Colonic mucosa (tissue), 4 donors: ENCODE data around the gene SH3BGRL. TPM values are rescaled to one million over a fixed set of nuclear protein-coding genes. Genes with fewer than 3 reads are reported as not detected.
"Not testable (repeated sequence)": the region's sequence is repeated elsewhere in the genome, so short reads cannot be mapped to it uniquely, and the experiment has no call there.

Source experiments
- DNase-seq: peaks from one replicate; pipeline ENCODE4 v3.0.0-alpha.2; 2020
- H3K27ac ChIP-seq: fragments of 200-600 bp; one replicate; pipeline ENCODE4 v1.8.0; 2021
- H3K27me3 ChIP-seq: fragments of 200-600 bp; one replicate; pipeline ENCODE4 v1.8.0; 2021
- H3K36me3 ChIP-seq: fragments of 200-600 bp; one replicate; pipeline ENCODE4 v1.8.0; 2021
- H3K4me1 ChIP-seq: fragments of 200-600 bp; one replicate; pipeline ENCODE4 v1.8.0; 2021; ENCODE audit warnings: mild to moderate bottlenecking
- H3K4me3 ChIP-seq: fragments of 200-600 bp; one replicate; pipeline ENCODE4 v1.8.0; 2021
- H3K9ac ChIP-seq, 2 donors: one replicate each; pipeline ENCODE4 v1.7.0; 2013; ENCODE audit warnings: control low read depth in 2 of 2, low read depth in 2 of 2, low read length in 2 of 2
- H3K9me3 ChIP-seq: fragments of 200-600 bp; one replicate; pipeline ENCODE4 v1.8.0; 2021
- intact Hi-C: fragments of 100-400 bp; cut with DNase I; formaldehyde crosslinking; loops from one replicate; pipeline ENCODE4 v1.14.1; 2022
- total RNA-seq, 2 donors: library from RNA; stranded (reverse); fragmentation: NEBNext Ultra II Directional in 1 of 2; extraction: Animal tissue kit (Norgen Biotek cat#: 25700) in 1 of 2; gene quantifications; one replicate each; pipeline ENCODE4 v1.2.1, GENCODE V29; 2021
- TF ChIP-seq, protein P1 (sequence below): fragments of 200-600 bp; IDR thresholded peaks from one replicate; pipeline ENCODE4 v1.8.0; 2022; ENCODE audit warnings: antibody characterized with exemption, mild to moderate bottlenecking
- donor health status: healthy.
- donor health status: DM: no; HTN: no; CAD: no.
- donor health status: DM: no; HTN: no; CAD: no.

The SH3BGRL gene
- total RNA-seq, 2 donors from 2014 or later = 27.9 to 105 TPM

GRCh38 chrX:81337805-81338204 lies 135.9 kb downstream of the SH3BGRL start:
- H3K27ac ChIP-seq = no peak overlapping the region

DNA sequence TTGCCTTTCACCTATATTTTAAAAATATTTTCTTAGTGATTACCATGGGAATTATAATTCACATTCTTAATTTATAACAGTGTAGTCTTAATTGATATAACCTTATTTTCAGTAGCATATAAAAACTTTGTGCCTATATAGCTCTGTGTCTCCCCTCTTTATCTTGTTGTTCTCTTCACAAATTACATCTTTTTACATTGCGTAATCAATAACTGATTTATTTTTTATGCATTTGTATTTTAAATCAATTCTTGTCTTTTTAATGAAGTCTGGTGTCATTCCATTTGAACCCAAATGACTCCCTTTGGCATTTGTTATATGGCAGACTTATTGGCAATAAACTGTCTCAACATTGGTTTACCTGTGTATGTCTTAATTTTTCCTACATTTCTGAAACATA lies 137.0 kb downstream of the SH3BGRL start:
- H3K36me3 ChIP-seq = no peaks in the 10 kb centered on the region
- TF ChIP-seq, protein P1, sequence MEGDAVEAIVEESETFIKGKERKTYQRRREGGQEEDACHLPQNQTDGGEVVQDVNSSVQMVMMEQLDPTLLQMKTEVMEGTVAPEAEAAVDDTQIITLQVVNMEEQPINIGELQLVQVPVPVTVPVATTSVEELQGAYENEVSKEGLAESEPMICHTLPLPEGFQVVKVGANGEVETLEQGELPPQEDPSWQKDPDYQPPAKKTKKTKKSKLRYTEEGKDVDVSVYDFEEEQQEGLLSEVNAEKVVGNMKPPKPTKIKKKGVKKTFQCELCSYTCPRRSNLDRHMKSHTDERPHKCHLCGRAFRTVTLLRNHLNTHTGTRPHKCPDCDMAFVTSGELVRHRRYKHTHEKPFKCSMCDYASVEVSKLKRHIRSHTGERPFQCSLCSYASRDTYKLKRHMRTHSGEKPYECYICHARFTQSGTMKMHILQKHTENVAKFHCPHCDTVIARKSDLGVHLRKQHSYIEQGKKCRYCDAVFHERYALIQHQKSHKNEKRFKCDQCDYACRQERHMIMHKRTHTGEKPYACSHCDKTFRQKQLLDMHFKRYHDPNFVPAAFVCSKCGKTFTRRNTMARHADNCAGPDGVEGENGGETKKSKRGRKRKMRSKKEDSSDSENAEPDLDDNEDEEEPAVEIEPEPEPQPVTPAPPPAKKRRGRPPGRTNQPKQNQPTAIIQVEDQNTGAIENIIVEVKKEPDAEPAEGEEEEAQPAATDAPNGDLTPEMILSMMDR = no peak
- H3K4me1 ChIP-seq = no peaks in the 10 kb centered on the region
- intact Hi-C loops = no loop called here
- no peak overlapping the region for H3K27ac ChIP-seq
- H3K4me3 ChIP-seq = no peak overlapping the region
- no peaks in the 10 kb centered on the region for H3K27me3 ChIP-seq
- no peak overlapping the region for H3K9ac ChIP-seq
- H3K9me3 ChIP-seq = no peaks in the 10 kb centered on the region
- DNase-seq = no peak

More at GRCh38 chrX:81337805-81338204, 135.9 kb downstream of the SH3BGRL start:
- TF ChIP-seq, protein P1 = no peak
- Histone ChIP-seq H3K4me1 (no peaks in the 10 kb centered on the region), H3K4me3 (no peak overlapping the region), H3K27me3 (no peaks in the 10 kb centered on the region), H3K36me3 (no peaks in the 10 kb centered on the region), H3K9me3 (no peaks in the 10 kb centered on the region), H3K9ac (no peak overlapping the region)
- DNase-seq = no peak
- intact Hi-C loops = no loop called here

DNA sequence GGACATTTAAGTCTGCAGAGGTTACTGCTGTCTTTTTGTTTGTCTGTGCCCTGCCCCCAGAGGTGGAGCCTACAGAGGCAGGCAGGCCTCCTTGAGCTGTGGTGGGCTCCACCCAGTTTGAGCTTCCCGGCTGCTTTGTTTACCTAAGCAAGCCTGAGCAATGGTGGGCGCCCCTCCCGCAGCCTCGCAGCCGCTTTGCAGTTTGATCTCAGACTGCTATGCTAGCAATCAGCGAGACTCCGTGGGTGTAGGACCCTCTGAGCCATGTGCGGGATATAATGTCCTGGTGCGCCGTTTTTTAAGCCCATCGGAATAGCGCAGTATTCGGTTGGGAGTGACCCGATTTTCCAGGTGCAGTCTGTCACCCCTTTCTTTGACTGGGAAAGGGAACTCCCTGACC lies 143.4 kb downstream of the SH3BGRL start:
- DNase-seq, H3K27ac ChIP-seq, H3K4me3 ChIP-seq, H3K9me3 ChIP-seq, H3K4me1 ChIP-seq, H3K36me3 ChIP-seq, H3K9ac ChIP-seq, H3K27me3 ChIP-seq, intact Hi-C loops: not testable (repeated sequence)

Other genes with a start within 250 kb of the SH3BGRL start
- gene HMGN5, start 189 bp upstream of the SH3BGRL start, total RNA-seq = 1 to 10 TPM; 6.1 to 7.5 TPM